Astrocyte (in vitro differentiated cells and primary cell): Measurements from ENCODE around the gene CRYBG2. TPM values are rescaled to one million over a fixed set of nuclear protein-coding genes. Genes with fewer than 3 reads are reported as not detected.

Experiments used
- DNase-seq: peaks from one replicate; pipeline ENCODE4 v3.0.0-alpha.2; 2010; ENCODE audit warnings: low read depth
- FAIRE-seq: peaks from 2 replicates; lab custom pipeline; 2011; peaks lifted over from hg19 to GRCh38; lab: Jason Lieb, UNC
- H2AFZ ChIP-seq: 2 replicates; pipeline ENCODE4 v1.6.0; 2012; ENCODE audit warnings: low read depth, low read length, inconsistent platforms
- H3K27ac ChIP-seq: 2 replicates; pipeline ENCODE4 v1.5.1; 2011; ENCODE audit warnings: low read depth, low read length, inconsistent platforms
- H3K27me3 ChIP-seq: 2 replicates; pipeline ENCODE4 v1.6.0; 2011; ENCODE audit warnings: low read length, inconsistent platforms; ENCODE audit not compliant: insufficient read depth
- H3K36me3 ChIP-seq: 2 replicates; pipeline ENCODE4 v1.5.1; 2011; ENCODE audit warnings: low read length, inconsistent platforms; ENCODE audit not compliant: insufficient read depth
- H3K4me1 ChIP-seq: 2 replicates; pipeline ENCODE4 v1.5.1; 2011; ENCODE audit warnings: low read length, inconsistent platforms; ENCODE audit not compliant: insufficient read depth
- H3K4me2 ChIP-seq: 2 replicates; pipeline ENCODE4 v1.6.0; 2012; ENCODE audit warnings: low read length, inconsistent platforms
- H3K4me3 ChIP-seq: 2 replicates; pipeline ENCODE4 v1.5.1; 2011; ENCODE audit warnings: low read depth, mild to moderate bottlenecking, low read length, inconsistent platforms; ENCODE audit not compliant: insufficient read depth
- H3K79me2 ChIP-seq: 2 replicates; pipeline ENCODE4 v1.6.0; 2012; ENCODE audit warnings: mild to moderate bottlenecking, low read length, inconsistent platforms; ENCODE audit not compliant: insufficient read depth
- H3K9ac ChIP-seq: 2 replicates; pipeline ENCODE4 v1.6.0; 2012; ENCODE audit warnings: mild to moderate bottlenecking, low read length, inconsistent platforms
- H3K9me3 ChIP-seq: 2 replicates; pipeline ENCODE4 v1.5.1; 2012; ENCODE audit warnings: low read depth, mild to moderate bottlenecking, low read length, inconsistent platforms; ENCODE audit not compliant: insufficient read depth
- H4K20me1 ChIP-seq: 2 replicates; pipeline ENCODE4 v1.6.0; 2012; ENCODE audit warnings: low read length, inconsistent platforms; ENCODE audit not compliant: insufficient read depth
- H3K27ac Mint-ChIP-seq: one replicate; pipeline ENCODE4 v1.8.0; 2021; ENCODE audit warnings: mild to moderate bottlenecking, mixed read lengths; ENCODE audit not compliant: unreplicated experiment
- H3K27me3 Mint-ChIP-seq: one replicate; pipeline ENCODE4 v1.8.0; 2021; ENCODE audit warnings: low read depth, mixed read lengths; ENCODE audit not compliant: unreplicated experiment
- H3K36me3 Mint-ChIP-seq: one replicate; pipeline ENCODE4 v1.8.0; 2021; ENCODE audit warnings: low read depth, mixed read lengths; ENCODE audit not compliant: unreplicated experiment
- H3K4me1 Mint-ChIP-seq: one replicate; pipeline ENCODE4 v1.8.0; 2021; ENCODE audit warnings: low read depth, mixed read lengths; ENCODE audit not compliant: unreplicated experiment
- H3K4me3 Mint-ChIP-seq: one replicate; pipeline ENCODE4 v1.8.0; 2021; ENCODE audit warnings: mild to moderate bottlenecking, moderate library complexity, mixed read lengths; ENCODE audit not compliant: unreplicated experiment
- H3K9me3 Mint-ChIP-seq: one replicate; pipeline ENCODE4 v1.8.0; 2021; ENCODE audit warnings: mild to moderate bottlenecking, mixed read lengths; ENCODE audit not compliant: unreplicated experiment
- EZH2 ChIP-seq: IDR thresholded peaks from 2 replicates; pipeline ENCODE4 v1.6.1; 2012; ENCODE audit warnings: mild to moderate bottlenecking, low read length, inconsistent platforms; ENCODE audit not compliant: insufficient read depth
- total RNA-seq: library from RNA; stranded (reverse); gene quantifications from 2 replicates; pipeline ENCODE4 v1.2.1, GENCODE V29; 2021
- TF ChIP-seq, protein P1 (sequence below): IDR thresholded peaks from 2 replicates; pipeline ENCODE4 v1.5.1; 2011; ENCODE audit warnings: low read depth, mild to moderate bottlenecking, inconsistent platforms, low read length, moderate library complexity; ENCODE audit not compliant: insufficient read depth

CRYBG2 gene
- total RNA-seq, 1 donor from 2014 or later = 5.3 TPM

DNA sequence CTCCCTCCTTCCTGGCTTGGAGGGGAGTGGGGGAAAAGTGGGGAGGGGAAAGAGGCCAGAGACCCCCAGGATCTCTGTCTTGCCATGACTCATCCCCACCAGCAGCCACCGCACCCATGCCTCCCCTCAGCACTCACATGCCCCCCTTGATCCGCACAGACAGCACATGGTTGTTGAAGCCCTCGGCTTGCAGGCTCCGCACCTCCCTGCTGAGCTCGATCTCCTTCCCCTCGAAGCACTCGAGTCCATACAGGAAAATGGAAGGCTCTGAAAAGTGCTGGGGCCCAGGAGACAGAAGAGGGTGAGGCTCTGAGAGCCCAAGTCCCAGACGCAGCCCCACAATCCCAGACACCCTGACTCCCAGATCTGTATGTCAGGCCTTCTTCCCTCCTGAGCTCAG lies 25.3 kb downstream of the CRYBG2 start:
- FAIRE-seq = no peak

DNA sequence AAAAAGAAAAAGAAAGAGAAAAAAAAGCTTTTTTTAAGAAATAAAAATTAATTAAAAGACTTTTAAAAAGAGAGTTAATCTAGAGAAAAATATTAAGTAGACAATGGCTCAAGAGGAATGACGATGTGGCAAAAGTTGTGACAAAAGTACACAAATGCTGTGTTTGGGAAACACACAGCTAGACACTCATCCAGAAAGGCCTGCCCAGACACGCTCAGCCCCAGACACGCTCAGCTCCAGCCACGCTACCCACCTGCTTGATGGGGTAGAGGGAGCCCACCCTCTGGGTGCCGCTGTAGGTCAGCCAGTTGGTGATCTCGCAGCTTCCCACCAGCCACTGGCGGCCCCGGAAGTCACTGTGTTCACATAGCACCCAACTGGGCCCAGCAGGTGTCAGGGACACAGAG lies 26.0 kb downstream of the CRYBG2 start:
- DNase-seq (no peak), FAIRE-seq (no peak)
- TF ChIP-seq EZH2 = no peak
- TF ChIP-seq, protein P1, sequence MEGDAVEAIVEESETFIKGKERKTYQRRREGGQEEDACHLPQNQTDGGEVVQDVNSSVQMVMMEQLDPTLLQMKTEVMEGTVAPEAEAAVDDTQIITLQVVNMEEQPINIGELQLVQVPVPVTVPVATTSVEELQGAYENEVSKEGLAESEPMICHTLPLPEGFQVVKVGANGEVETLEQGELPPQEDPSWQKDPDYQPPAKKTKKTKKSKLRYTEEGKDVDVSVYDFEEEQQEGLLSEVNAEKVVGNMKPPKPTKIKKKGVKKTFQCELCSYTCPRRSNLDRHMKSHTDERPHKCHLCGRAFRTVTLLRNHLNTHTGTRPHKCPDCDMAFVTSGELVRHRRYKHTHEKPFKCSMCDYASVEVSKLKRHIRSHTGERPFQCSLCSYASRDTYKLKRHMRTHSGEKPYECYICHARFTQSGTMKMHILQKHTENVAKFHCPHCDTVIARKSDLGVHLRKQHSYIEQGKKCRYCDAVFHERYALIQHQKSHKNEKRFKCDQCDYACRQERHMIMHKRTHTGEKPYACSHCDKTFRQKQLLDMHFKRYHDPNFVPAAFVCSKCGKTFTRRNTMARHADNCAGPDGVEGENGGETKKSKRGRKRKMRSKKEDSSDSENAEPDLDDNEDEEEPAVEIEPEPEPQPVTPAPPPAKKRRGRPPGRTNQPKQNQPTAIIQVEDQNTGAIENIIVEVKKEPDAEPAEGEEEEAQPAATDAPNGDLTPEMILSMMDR = no peak
- no peak overlapping the region for H3K4me3 ChIP-seq
- H3K4me1 Mint-ChIP-seq = no peaks in the 10 kb centered on the region
- H3K4me1 ChIP-seq = peaks cover 5% of the 10 kb centered on the region
- H3K4me3 Mint-ChIP-seq = no peak overlapping the region
- H3K27me3 Mint-ChIP-seq = no peaks in the 10 kb centered on the region
- H3K27ac Mint-ChIP-seq = no peak overlapping the region
- no peaks in the 10 kb centered on the region for H3K9me3 ChIP-seq
- no peak overlapping the region for H3K27ac ChIP-seq
- H3K4me2 ChIP-seq = no peak overlapping the region
- H2AFZ ChIP-seq = no peak overlapping the region
- H3K79me2 ChIP-seq = no peaks in the 10 kb centered on the region
- H3K9me3 Mint-ChIP-seq = no peaks in the 10 kb centered on the region
- no peaks in the 10 kb centered on the region for H3K27me3 ChIP-seq
- H3K36me3 Mint-ChIP-seq = no peaks in the 10 kb centered on the region
- H3K9ac ChIP-seq = no peak overlapping the region
- no peaks in the 10 kb centered on the region for H4K20me1 ChIP-seq
- no peaks in the 10 kb centered on the region for H3K36me3 ChIP-seq

More for the DNA sequence above, 25.3 kb downstream of the CRYBG2 start:
- H3K9me3 ChIP-seq = no peaks in the 10 kb centered on the region
- peaks cover 5% of the 10 kb centered on the region for H3K4me1 ChIP-seq
- no peaks in the 10 kb centered on the region for H3K79me2 ChIP-seq
- no peak overlapping the region for H3K27ac ChIP-seq
- H3K4me2 ChIP-seq = no peak overlapping the region
- no peaks in the 10 kb centered on the region for H3K27me3 ChIP-seq
- no peak overlapping the region for H3K27ac Mint-ChIP-seq
- DNase-seq = no peak
- no peak overlapping the region for H2AFZ ChIP-seq
- no peaks in the 10 kb centered on the region for H3K36me3 ChIP-seq
- H3K27me3 Mint-ChIP-seq = no peaks in the 10 kb centered on the region
- H3K4me3 Mint-ChIP-seq = no peak overlapping the region
- no peaks in the 10 kb centered on the region for H3K36me3 Mint-ChIP-seq
- H3K4me3 ChIP-seq = no peak overlapping the region
- no peaks in the 10 kb centered on the region for H4K20me1 ChIP-seq
- H3K9me3 Mint-ChIP-seq = no peaks in the 10 kb centered on the region
- TF ChIP-seq, protein P1 = no peak
- no peak for TF ChIP-seq EZH2
- H3K9ac ChIP-seq = no peak overlapping the region
- H3K4me1 Mint-ChIP-seq = no peaks in the 10 kb centered on the region

DNA sequence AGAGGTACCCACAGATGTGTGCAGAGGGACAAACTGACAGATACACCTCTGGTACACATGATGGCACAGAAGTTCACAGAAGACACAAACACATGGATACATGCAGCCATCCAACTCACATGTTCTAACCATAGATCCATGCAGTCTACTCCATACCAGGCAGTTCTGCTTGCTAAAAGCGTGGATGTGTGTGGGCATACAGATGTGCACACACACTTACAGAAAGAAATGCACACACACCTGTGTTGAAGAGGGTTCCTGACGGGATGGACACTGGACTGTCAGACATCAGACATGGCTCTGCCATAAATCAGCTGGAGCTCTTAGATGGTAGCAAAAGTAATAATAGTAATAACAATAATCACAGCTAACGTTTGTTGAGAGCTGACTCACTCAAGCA lies 29.4 kb downstream of the CRYBG2 start:
- Mint-ChIP-seq H3K27ac (no peak overlapping the region), H3K4me3 (no peak overlapping the region), H3K9me3 (no peaks in the 10 kb centered on the region), H3K4me1 (peaks cover 5% of the 10 kb centered on the region), H3K27me3 (peaks cover 3% of the 10 kb centered on the region), H3K36me3 (peaks cover 3% of the 10 kb centered on the region)
- Histone ChIP-seq H3K9me3 (no peaks in the 10 kb centered on the region), H3K79me2 (no peaks in the 10 kb centered on the region), H3K27me3 (no peaks in the 10 kb centered on the region), H3K36me3 (no peaks in the 10 kb centered on the region), H2AFZ (no peak overlapping the region), H3K27ac (no peak overlapping the region), H3K4me1 (peaks cover 5% of the 10 kb centered on the region), H4K20me1 (no peaks in the 10 kb centered on the region), H3K4me3 (no peak overlapping the region), H3K9ac (no peak overlapping the region), H3K4me2 (no peak overlapping the region)
- TF ChIP-seq, protein P1 = no peak
- no peak for TF ChIP-seq EZH2
- FAIRE-seq = no peak
- no peak for DNase-seq
